Common myeloid progenitor, CD34-positive (primary cell): ENCODE measurements around the gene IRS1.
"Not testable (repeated sequence)": the region's sequence is repeated elsewhere in the genome, so short reads cannot be mapped to it uniquely, and the experiment has no call there.

ENCODE experiments used
- CTCF ChIA-PET: fragments of 350-600 bp; sonication (Branson Sonifier 250); formaldehyde crosslinking; loops from one replicate; lab custom pipeline; 2021; ENCODE audit warnings: antibody characterized with exemption; lab: Charles Lee
- POLR2A ChIA-PET: fragments of 350-600 bp; sonication (Branson Sonifier 250); formaldehyde crosslinking; loops from one replicate; lab custom pipeline; 2021; ENCODE audit warnings: antibody characterized with exemption; lab: Charles Lee
- DNase-seq, 3 donors: peaks; one replicate each; pipeline versions ENCODE4 v3.0.0 to v3.0.0-alpha.2; 2013
- H3K27ac ChIP-seq, 2 experiments: 1 replicate in 1 of 2; 2 replicates in 1 of 2; pipeline ENCODE4 v1.7.0; 2013; ENCODE audit warnings: inconsistent platforms in 2 of 2, low read length in 2 of 2, mild to moderate bottlenecking in 2 of 2, low read depth in 1 of 2, moderate library complexity in 1 of 2; ENCODE audit not compliant: severe bottlenecking in 2 of 2, insufficient read depth in 1 of 2, poor library complexity in 1 of 2
- H3K27me3 ChIP-seq, 5 experiments: replicated peaks in 2 of 5; 1 replicate in 3 of 5; 2 replicates in 2 of 5; pipeline versions ENCODE4 v1.6.1 to v1.7.0; 2013; ENCODE audit warnings: low read length in 4 of 5, mild to moderate bottlenecking in 2 of 5, moderate library complexity in 2 of 5, inconsistent platforms in 1 of 5; ENCODE audit not compliant: insufficient read depth in 5 of 5, control insufficient read depth in 4 of 5
- H3K36me3 ChIP-seq, 4 experiments: 1 replicate in 2 of 4; 2 replicates in 2 of 4; pipeline versions ENCODE4 v1.6.1 to v1.7.0; 2013; ENCODE audit warnings: low read length in 3 of 4, control low read depth in 1 of 4, mild to moderate bottlenecking in 1 of 4; ENCODE audit not compliant: control insufficient read depth in 4 of 4, insufficient read depth in 4 of 4
- H3K4me1 ChIP-seq, 4 experiments: 1 replicate in 3 of 4; 2 replicates in 1 of 4; pipeline versions ENCODE4 v1.6.1 to v1.7.1; 2013; ENCODE audit warnings: low read length in 3 of 4, mild to moderate bottlenecking in 3 of 4, control low read depth in 1 of 4, inconsistent platforms in 1 of 4, moderate library complexity in 1 of 4; ENCODE audit not compliant: control insufficient read depth in 4 of 4, insufficient read depth in 4 of 4; ENCODE audit errors: control extremely low read depth in 1 of 4
- H3K4me3 ChIP-seq, 7 experiments: 1 replicate in 4 of 7; 2 replicates in 3 of 7; pipeline versions ENCODE4 v1.5.1 to v1.7.0; 2013; ENCODE audit warnings: mild to moderate bottlenecking in 7 of 7, low read length in 6 of 7, moderate library complexity in 6 of 7, inconsistent platforms in 2 of 7, low read depth in 2 of 7, control low read depth in 1 of 7; ENCODE audit not compliant: insufficient read depth in 4 of 7, control insufficient read depth in 1 of 7; ENCODE audit errors: extremely low read depth in 1 of 7
- H3K9me3 ChIP-seq, 5 experiments: 1 replicate in 4 of 5; 2 replicates in 1 of 5; pipeline versions ENCODE4 v1.6.1 to v1.7.1; 2013; ENCODE audit warnings: low read length in 4 of 5, mild to moderate bottlenecking in 2 of 5, inconsistent platforms in 1 of 5, low read depth in 1 of 5, moderate library complexity in 1 of 5; ENCODE audit not compliant: control insufficient read depth in 4 of 5, insufficient read depth in 2 of 5; ENCODE audit errors: control extremely low read depth in 1 of 5
- WGBS: methylation state at CpG from one replicate; pipeline ENCODE4 v1.1.5; 2013; ENCODE audit not compliant: insufficient coverage; 5-methylcytosine and 5-hydroxymethylcytosine counted together

IRS1 gene

DNA sequence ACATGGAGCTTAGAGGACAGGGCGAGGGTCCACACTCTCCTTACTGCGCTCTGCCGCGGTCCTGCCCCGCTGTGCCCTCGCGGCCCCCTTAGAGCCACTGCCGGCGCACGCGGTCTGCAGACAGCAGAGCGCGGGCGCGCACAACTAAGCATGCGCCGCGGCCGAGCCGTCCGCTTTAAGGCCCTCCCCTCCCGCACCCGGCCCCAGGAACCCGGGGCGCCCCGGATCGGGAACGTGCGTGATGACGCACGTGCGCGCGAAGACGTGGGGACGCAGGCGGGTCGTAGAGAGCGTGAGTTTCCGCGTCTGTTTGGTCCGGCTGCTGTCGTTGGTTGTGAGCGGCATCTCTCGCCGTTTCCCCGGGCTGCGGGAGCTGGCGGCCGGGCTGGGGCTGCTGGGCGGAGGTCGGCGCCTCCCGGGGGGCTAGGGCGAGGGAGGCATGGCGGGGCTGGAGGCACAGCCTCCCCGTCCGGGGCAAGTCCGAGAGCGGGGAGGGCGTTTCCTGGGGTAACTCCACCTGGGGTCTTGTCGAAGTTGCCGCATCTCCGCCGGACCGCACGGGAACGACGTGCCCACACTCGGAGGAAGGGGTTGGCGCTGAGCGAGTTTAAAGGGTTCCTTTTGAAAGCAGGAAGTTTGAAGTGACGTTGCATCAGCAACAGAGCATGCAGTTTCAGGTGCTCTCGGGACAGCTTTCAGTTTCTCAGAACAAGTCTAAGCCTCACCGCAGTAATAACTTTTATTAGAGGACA, 36.4 kb upstream of the IRS1 start, which contains the start of gene RHBDD1:
Gene RHBDD1 (plus strand): TSS at position 259 of the 752 bp plus-strand sequence. CDS start 28,640 bp downstream, outside the sequence.
- ChIA-PET CTCF (interaction anchor here (0.8 to 2.2 kb wide), 3 partner anchors 10 to 36 kb away, joined by 3 to 8 read pairs (median 5); no protein-coding TSS in a partner anchor), POLR2A (no interaction called here)
- Histone ChIP-seq H3K36me3 (peaks cover 0 to 9% (median 5%) of the 10 kb centered on the region in 4 experiments), H3K9me3 (no peaks in the 10 kb centered on the region), H3K27ac (peak within 1 kb of the TSS; percentile 83 to 96), H3K4me3 (peak within 1 kb of the TSS; percentile 30 to 88 (median 74)), H3K27me3 (no peaks in the 10 kb centered on the region), H3K4me1 (peaks cover 10 to 28% (median 24%) of the 10 kb centered on the region in 4 experiments)
- WGBS, result 0% methylated on average over 62 of the region's 75 CpGs
- peak; percentile 91 to 97 (median 95) for DNase-seq

DNA sequence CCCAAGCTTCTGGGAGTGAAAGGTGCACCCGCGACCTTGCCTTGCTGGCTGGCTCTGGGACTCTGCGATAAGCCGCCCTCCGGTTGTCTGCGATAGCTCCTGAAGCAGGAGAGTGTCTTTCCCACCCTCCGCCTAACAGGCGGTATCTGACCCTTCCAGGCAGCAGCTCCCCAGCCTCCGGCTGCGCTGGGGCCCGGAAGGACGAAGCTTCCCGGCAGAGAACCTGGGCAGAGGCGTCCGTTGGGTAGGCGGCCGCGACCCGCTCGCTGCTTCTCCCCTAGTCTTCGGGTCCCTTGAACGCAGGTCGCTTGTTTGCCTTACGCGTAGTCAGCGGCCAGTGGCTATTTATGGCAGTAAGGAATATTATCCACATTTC, 35.8 kb upstream of the IRS1 start:
- Histone ChIP-seq H3K27me3 (no peaks in the 10 kb centered on the region), H3K4me1 (peaks cover 10 to 28% (median 24%) of the 10 kb centered on the region in 4 experiments), H3K36me3 (peaks cover 0 to 9% (median 5%) of the 10 kb centered on the region in 4 experiments), H3K4me3 (peak overlapping the region; percentile 30 to 88 (median 74)), H3K9me3 (no peaks in the 10 kb centered on the region), H3K27ac (peak overlapping the region; percentile 83 to 96)
- POLR2A ChIA-PET, result no interaction called here
- CTCF ChIA-PET, result interaction anchor here (0.8 to 2.2 kb wide), 5 partner anchors 10 to 37 kb away, joined by 3 to 8 read pairs (median 3); no protein-coding TSS in a partner anchor
- peak; percentile 64 to 85 (median 66) for DNase-seq
- 9% methylated on average over 23 of the region's 26 CpGs for WGBS

DNA sequence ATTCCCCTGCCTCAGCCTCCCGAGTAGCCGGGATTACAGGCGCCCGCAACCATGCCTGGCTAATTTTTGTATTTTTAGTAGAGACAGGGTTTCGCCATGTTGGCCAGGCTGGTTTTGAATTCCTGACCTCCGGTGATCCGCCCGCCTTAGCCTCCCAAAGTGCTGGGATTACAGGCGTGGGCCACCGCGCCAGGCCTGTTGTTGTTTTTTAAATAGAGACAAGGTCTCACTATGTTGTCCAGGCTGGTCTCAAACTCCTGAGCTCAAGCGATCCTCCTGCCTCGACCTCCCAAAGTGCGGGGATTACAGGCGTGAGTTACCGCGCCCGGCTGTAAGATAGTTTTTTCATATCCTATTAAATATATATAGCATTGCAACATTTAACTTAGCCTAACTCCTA, 35.3 kb upstream of the IRS1 start:
- Histone ChIP-seq H3K27ac (peak overlapping the region in 1 of 2 experiments; percentile 96), H3K4me1 (peaks cover 10 to 28% (median 23%) of the 10 kb centered on the region in 4 experiments), H3K4me3 (peak overlapping the region in 3 of 7 experiments; percentile 73 to 78 (median 74))
- H3K27me3 ChIP-seq, H3K9me3 ChIP-seq, H3K36me3 ChIP-seq, POLR2A ChIA-PET, DNase-seq: not testable (repeated sequence)
- CTCF ChIA-PET, result interaction anchor here (0.8 to 2.2 kb wide), 5 partner anchors 9 to 37 kb away, joined by 3 to 8 read pairs (median 3); no protein-coding TSS in a partner anchor
- WGBS, result 95% methylated on average over 9 of the region's 18 CpGs

DNA sequence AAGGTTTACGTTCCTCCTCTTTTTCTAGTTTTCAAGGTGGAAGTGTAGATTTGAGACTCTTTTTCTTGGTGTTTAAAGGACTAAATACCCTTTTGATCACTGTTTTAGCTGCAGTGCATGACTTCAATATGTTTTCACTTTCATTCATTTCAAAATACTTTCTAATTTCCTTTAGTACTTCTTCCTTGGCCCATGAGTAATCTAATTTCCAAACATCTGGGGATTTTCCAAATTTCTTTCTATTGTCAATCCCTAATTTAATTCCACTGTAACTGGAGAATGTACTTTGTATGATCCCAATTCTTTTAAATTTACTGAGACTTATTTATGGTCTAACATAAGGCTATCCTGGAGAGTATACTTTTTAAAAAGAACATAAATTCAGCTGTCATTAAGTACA, 32.4 kb upstream of the IRS1 start:
- no peaks in the 10 kb centered on the region for H3K27me3 ChIP-seq
- ChIA-PET CTCF (no interaction called here), POLR2A (no interaction called here)
- WGBS, result no CpG with 5 or more reads among the region's 1 CpG
- H3K4me1 ChIP-seq, result peaks cover 6 to 16% (median 12%) of the 10 kb centered on the region in 4 experiments
- H3K27ac ChIP-seq, result no peak overlapping the region
- DNase-seq, result no peak
- H3K4me3 ChIP-seq, result no peak overlapping the region
- no peaks in the 10 kb centered on the region for H3K9me3 ChIP-seq
- H3K36me3 ChIP-seq, result peaks cover 0 to 5% (median 3%) of the 10 kb centered on the region in 4 experiments

DNA sequence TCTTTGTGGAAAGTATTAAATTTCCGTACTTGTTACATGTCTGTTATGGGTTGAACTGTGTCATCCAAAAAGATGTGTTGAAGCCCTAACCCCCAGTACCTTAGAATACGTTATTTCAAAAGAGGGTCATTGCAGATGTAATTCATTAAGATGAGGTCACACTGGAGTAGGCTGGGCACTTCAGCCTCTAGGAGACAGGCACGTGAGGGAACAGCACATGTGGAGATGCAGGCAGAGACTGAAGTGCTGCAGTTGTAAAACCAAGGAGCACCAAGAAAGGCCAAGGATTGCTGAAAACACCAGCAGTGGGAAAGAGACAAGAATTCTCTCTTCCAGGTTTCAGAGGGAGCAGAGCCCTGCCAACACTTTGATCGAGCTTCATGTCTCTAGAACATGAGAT, 31.6 kb upstream of the IRS1 start:
- H3K27me3 ChIP-seq, result no peaks in the 10 kb centered on the region
- DNase-seq, result no peak
- H3K27ac ChIP-seq, result no peak overlapping the region
- H3K36me3 ChIP-seq, result peaks cover 0 to 5% (median 3%) of the 10 kb centered on the region in 4 experiments
- ChIA-PET POLR2A (no interaction called here), CTCF (no interaction called here)
- H3K4me3 ChIP-seq, result no peak overlapping the region
- peaks cover 0 to 8% (median 6%) of the 10 kb centered on the region in 4 experiments for H3K4me1 ChIP-seq
- 100% methylated on average over 2 of the region's 4 CpGs for WGBS
- H3K9me3 ChIP-seq, result no peaks in the 10 kb centered on the region

DNA sequence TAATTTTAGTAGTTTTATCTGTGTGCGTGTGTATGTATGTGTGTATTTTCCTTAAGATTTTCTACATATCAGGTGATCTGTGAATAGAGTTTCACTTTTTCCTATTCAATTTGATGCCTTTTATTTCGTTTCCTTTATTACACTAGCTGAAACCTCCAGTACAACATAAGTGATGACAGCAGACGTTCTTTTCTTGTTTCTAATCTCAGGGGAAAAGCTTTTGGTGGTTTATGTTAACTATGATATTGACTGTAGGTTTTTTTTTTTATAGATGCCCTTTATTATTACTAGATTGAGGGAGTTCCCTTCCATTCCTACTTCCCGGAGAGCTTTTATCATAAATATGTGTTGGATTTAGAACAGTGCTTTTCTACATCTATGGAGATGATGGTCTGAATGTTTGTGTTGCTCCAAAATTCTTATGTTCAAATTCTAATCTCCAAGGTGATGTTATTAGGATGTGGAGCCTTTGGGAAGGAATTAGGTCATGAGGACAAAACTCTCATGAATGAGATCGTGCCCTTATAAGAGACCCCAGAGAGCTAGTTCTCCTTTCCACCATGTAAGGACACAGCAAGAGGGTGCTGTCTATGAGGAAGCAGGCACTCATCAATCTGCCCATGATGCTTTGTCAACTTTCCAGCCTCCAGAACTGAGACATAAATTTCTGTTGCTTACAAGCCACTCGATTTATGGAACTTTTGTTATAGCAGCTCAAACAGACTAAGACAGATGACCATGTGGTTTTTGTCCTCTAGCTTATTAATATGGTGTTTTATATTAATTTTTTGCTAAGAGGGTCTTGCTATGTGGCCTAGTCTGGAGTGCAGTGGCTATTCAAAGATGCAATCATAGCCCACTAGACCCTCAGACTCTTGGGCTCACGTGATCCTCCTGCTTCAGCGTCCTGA, 30.4 kb upstream of the IRS1 start:
- ChIA-PET CTCF (interaction anchor here (0.8 to 1.4 kb wide), 3 partner anchors 19 to 152 kb away, joined by 3 read pairs; no protein-coding TSS in a partner anchor), POLR2A (no interaction called here)

More for the DNA sequence above, 30.4 kb upstream of the IRS1 start:
- H3K4me3 ChIP-seq, result no peak overlapping the region
- peak in 1 of 3 donors; percentile 5 for DNase-seq
- H3K9me3 ChIP-seq, result no peaks in the 10 kb centered on the region
- H3K27me3 ChIP-seq, result no peaks in the 10 kb centered on the region
- H3K4me1 ChIP-seq, result no peaks in the 10 kb centered on the region
- H3K36me3 ChIP-seq, result peaks cover 0 to 5% (median 3%) of the 10 kb centered on the region in 4 experiments
- 91% methylated on average over 3 of the region's 8 CpGs for WGBS
- no peak overlapping the region for H3K27ac ChIP-seq
